ENCODE measurements around the gene TTI1. TPM values are rescaled to one million over a fixed set of nuclear protein-coding genes. Genes with fewer than 3 reads are reported as not detected.

The TTI1 gene
- total and polyA plus RNA-seq, 2 experiments from 2014 or later = 17.8 to 56.4 TPM

DNA sequence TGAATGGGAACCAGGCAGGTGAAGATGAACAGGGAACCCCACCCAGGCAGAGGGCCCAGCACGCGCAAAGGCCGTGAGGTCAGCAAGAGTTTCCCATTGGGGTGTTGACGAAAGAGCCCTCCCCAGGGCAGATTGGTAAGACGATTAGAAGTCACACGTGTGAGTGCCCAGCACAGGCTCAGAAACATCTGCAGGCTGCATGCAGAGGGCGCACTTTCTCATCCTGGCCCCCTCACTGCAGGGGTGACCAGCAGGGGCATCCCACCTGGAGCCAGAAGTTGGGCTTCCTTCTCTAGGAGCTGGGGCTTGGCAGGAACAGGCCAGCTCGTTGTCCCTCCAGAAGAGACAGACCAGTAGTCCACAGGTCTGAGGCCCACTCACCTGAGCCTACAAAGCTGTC, 91.9 kb downstream of the TTI1 start (continued):
- TF ChIP-seq, protein P1, sequence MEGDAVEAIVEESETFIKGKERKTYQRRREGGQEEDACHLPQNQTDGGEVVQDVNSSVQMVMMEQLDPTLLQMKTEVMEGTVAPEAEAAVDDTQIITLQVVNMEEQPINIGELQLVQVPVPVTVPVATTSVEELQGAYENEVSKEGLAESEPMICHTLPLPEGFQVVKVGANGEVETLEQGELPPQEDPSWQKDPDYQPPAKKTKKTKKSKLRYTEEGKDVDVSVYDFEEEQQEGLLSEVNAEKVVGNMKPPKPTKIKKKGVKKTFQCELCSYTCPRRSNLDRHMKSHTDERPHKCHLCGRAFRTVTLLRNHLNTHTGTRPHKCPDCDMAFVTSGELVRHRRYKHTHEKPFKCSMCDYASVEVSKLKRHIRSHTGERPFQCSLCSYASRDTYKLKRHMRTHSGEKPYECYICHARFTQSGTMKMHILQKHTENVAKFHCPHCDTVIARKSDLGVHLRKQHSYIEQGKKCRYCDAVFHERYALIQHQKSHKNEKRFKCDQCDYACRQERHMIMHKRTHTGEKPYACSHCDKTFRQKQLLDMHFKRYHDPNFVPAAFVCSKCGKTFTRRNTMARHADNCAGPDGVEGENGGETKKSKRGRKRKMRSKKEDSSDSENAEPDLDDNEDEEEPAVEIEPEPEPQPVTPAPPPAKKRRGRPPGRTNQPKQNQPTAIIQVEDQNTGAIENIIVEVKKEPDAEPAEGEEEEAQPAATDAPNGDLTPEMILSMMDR (conservative IDR thresholded peaks at IDR 0.05; ENCODE audit: low read depth in 2 of 2) = peak; percentile 66 to 82

DNA sequence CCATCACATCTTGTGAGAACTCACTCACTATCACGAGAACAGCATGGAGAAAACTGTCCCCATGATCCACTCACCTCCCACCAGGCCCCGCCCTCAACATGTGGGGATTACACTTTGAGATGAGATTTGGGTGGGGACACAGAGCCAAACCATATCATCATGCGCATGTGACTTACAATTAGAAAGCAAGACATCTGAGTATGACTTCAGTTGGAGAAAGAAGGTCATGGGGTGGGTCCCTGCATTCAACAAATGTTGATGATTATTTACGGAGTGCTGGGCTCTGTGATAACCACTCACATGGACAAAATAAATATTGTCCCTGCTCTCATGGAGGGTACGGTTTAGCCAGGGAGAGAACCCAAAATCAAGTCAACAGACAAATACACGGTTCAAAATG, 92.4 kb downstream of the TTI1 start:
- Mint-ChIP-seq H3K27ac (no peak overlapping the region), H3K36me3 (ENCODE audit: low read depth) (no peaks in the 10 kb centered on the region), H3K9me3 (no peaks in the 10 kb centered on the region), H3K4me3 (no peak overlapping the region), H3K4me1 (peaks cover 3% of the 10 kb centered on the region), H3K27me3 (ENCODE audit: insufficient read depth, low read depth, poor library complexity) (peaks cover 6% of the 10 kb centered on the region)
- Histone ChIP-seq H3K36me3 (ENCODE audit: insufficient read depth) (no peaks in the 10 kb centered on the region), H3K4me2 (no peak overlapping the region), H3F3A (replicated peaks; ENCODE audit: low read depth) (no peaks in the 10 kb centered on the region), H3K4me3 (no peak overlapping the region), H4K20me1 (replicated peaks; ENCODE audit: insufficient read depth) (no peaks in the 10 kb centered on the region), H3K27me3 (ENCODE audit: insufficient read depth) (no peaks in the 10 kb centered on the region), H3K79me2 (replicated peaks; ENCODE audit: insufficient read depth) (no peaks in the 10 kb centered on the region), H2AFZ (no peak overlapping the region), H3K9me2 (ENCODE audit: insufficient read depth) (no peaks in the 10 kb centered on the region), H3K4me1 (ENCODE audit: insufficient read depth) (peaks cover 5% of the 10 kb centered on the region; the same call in 1 of the 2 replicates), H3K27ac (ENCODE audit: low read depth) (no peak overlapping the region)
- ATAC-seq (no peak), DNase-seq (ENCODE audit: low spot score) (no peak)
- TF ChIP-seq ZNF331 (CRISPR knock-in tag; IDR thresholded peaks at IDR 0.05; ENCODE audit: low read depth) (no peak), STAT1 (IDR thresholded peaks at IDR 0.05; ENCODE audit: unreplicated experiment) (no peak), POLR2AphosphoS5 (IDR thresholded peaks at IDR 0.05; ENCODE audit: low read depth) (no peak), JUNB (IDR thresholded peaks at IDR 0.05; ENCODE audit: unreplicated experiment) (no peak)

DNA sequence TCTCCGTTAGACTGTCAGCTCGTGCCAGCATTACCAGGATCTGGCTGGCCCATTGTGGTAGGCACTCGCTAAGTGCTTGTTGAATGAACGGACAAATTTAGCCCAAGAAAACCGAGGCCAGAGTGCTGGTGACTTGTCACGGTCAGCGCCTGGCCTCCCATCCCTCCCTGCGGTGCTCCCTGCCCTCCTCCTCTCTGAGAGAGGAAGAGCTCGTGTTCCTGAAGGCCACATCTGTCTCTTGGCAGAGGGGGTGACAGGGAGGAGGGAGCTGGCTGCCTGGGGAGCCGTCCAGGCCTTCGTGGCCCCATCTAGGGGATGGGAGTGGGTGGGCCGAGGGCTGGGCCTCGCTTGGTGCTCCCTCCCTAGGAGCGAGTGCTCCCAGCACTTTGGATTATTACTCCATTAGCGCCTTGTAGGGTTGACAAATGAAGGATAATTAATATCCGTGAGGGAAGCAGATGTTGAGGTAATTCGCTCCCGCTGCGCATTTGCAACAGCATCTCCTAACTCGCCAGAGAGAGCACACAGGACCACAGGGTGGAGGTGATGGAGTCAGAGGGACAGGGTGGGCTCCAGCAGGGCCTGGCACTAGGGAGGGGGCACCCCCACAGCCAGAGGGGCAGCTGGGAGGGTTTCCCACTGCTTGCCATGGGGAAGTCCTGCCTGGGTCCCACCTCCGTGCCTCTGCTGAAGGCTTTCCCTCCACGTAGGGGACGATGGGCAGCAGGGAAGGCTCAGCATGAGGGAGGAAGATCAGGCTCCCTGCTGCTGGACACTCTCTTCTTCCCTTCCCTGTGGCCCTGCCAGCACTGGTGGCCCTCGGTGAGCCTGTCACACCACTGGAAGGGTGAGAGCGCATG, 93.3 kb downstream of the TTI1 start:
- Mint-ChIP-seq H3K4me1 (peaks cover 6% of the 10 kb centered on the region), H3K27me3 (ENCODE audit: insufficient read depth, low read depth, poor library complexity) (peaks cover 8% of the 10 kb centered on the region), H3K27ac (no peak overlapping the region), H3K4me3 (no peak overlapping the region; the same call in 2 of the 3 replicates), H3K36me3 (ENCODE audit: low read depth) (no peaks in the 10 kb centered on the region), H3K9me3 (no peaks in the 10 kb centered on the region)
- no peaks in the 10 kb centered on the region for H3K27me3 ChIP-seq (ENCODE audit: insufficient read depth)
- H3F3A ChIP-seq (replicated peaks; ENCODE audit: low read depth) = no peaks in the 10 kb centered on the region
- H3K9me2 ChIP-seq (ENCODE audit: insufficient read depth) = no peaks in the 10 kb centered on the region
- no peak overlapping the region for H3K27ac ChIP-seq (ENCODE audit: low read depth)
- DNase-seq (ENCODE audit: low spot score) (no peak), ATAC-seq (no peak)
- H3K79me2 ChIP-seq (replicated peaks; ENCODE audit: insufficient read depth) = no peaks in the 10 kb centered on the region
- no peak overlapping the region for H3K4me2 ChIP-seq
- no peak overlapping the region for H3K4me3 ChIP-seq
- H3K36me3 ChIP-seq (ENCODE audit: insufficient read depth) = no peaks in the 10 kb centered on the region
- H3K4me1 ChIP-seq (ENCODE audit: insufficient read depth) = peaks cover 5% of the 10 kb centered on the region; the same call in 1 of the 2 replicates
- no peak overlapping the region for H2AFZ ChIP-seq
- no peaks in the 10 kb centered on the region for H4K20me1 ChIP-seq (replicated peaks; ENCODE audit: insufficient read depth)
- TF ChIP-seq ZNF331 (CRISPR knock-in tag; IDR thresholded peaks at IDR 0.05; ENCODE audit: low read depth) (no peak), EZH2 (IDR thresholded peaks at IDR 0.05; ENCODE audit: low read depth, unreplicated experiment) (no peak), NANOG (IDR thresholded peaks at IDR 0.05; ENCODE audit: borderline replicate concordance) (no peak), POLR2AphosphoS5 (IDR thresholded peaks at IDR 0.05; ENCODE audit: low read depth) (no peak), JUNB (IDR thresholded peaks at IDR 0.05; ENCODE audit: unreplicated experiment) (no peak), ZNF114 (CRISPR knock-in tag; IDR thresholded peaks at IDR 0.05) (no peak), CREB1 (CRISPR knock-in tag; IDR thresholded peaks at IDR 0.05; ENCODE audit: low read depth) (no peak), EZH2phosphoT487 (IDR thresholded peaks at IDR 0.05; ENCODE audit: unreplicated experiment) (no peak), STAT1 (IDR thresholded peaks at IDR 0.05; ENCODE audit: unreplicated experiment) (no peak)
- TF ChIP-seq, protein P2, sequence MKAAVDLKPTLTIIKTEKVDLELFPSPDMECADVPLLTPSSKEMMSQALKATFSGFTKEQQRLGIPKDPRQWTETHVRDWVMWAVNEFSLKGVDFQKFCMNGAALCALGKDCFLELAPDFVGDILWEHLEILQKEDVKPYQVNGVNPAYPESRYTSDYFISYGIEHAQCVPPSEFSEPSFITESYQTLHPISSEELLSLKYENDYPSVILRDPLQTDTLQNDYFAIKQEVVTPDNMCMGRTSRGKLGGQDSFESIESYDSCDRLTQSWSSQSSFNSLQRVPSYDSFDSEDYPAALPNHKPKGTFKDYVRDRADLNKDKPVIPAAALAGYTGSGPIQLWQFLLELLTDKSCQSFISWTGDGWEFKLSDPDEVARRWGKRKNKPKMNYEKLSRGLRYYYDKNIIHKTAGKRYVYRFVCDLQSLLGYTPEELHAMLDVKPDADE (IDR thresholded peaks at IDR 0.05) = no peak
